ENCODE results near the gene DENND11.
"Not testable (repeated sequence)": the region's sequence is repeated elsewhere in the genome, so short reads cannot be mapped to it uniquely, and the experiment has no call there.

The DENND11 gene

GRCh38 chr7:141708351-141708750 is 6.4 kb upstream of the DENND11 start, which contains the start of gene WEE2:
TSS of gene WEE2 (plus strand) at chr7:141708353. CDS start at chr7:141708759, 406 bp downstream.
- in situ Hi-C loops (cut with MboI; ENCODE audit: low sequenced_read_pairs), result no loop called here

- in situ Hi-C loops (cut with MboI; ENCODE audit: low sequenced_read_pairs), result no loop called here
Observed at GRCh38 chr7:141706239-141707064, 4.5 kb upstream of the DENND11 start.

- in situ Hi-C loops (cut with MboI; ENCODE audit: low sequenced_read_pairs), result no loop called here
Observed at GRCh38 chr7:141704741-141705140, 2.8 kb upstream of the DENND11 start.

- in situ Hi-C loops (cut with MboI; ENCODE audit: low sequenced_read_pairs), result no loop called here
Observed at GRCh38 chr7:141704112-141704511, 2.1 kb upstream of the DENND11 start.

GRCh38 chr7:141702892-141703291 is 926 bp upstream of the DENND11 start:
- in situ Hi-C loops (cut with MboI; ENCODE audit: low sequenced_read_pairs), result no loop called here

GRCh38 chr7:141701489-141702046 is 398 bp downstream of the DENND11 start:
- in situ Hi-C loops (cut with MboI; ENCODE audit: low sequenced_read_pairs), result no loop called here

GRCh38 chr7:141700848-141701371 is 1.1 kb downstream of the DENND11 start:
- in situ Hi-C loops (cut with MboI; ENCODE audit: low sequenced_read_pairs), result no loop called here

GRCh38 chr7:141700296-141700847 is 1.6 kb downstream of the DENND11 start:
- in situ Hi-C loops (cut with MboI; ENCODE audit: low sequenced_read_pairs), result no loop called here

- in situ Hi-C loops (cut with MboI; ENCODE audit: low sequenced_read_pairs), result no loop called here
Observed at GRCh38 chr7:141699860-141700259, 2.1 kb downstream of the DENND11 start.

GRCh38 chr7:141698247-141699015 is 3.5 kb downstream of the DENND11 start:
- in situ Hi-C loops (cut with MboI; ENCODE audit: low sequenced_read_pairs), result no loop called here

- in situ Hi-C loops (cut with MboI; ENCODE audit: low sequenced_read_pairs), result no loop called here
Observed at GRCh38 chr7:141697211-141697871, 4.6 kb downstream of the DENND11 start.

- in situ Hi-C loops (cut with MboI; ENCODE audit: low sequenced_read_pairs), result no loop called here
Observed at GRCh38 chr7:141696348-141696747, 5.6 kb downstream of the DENND11 start.

- in situ Hi-C loops (cut with MboI; ENCODE audit: low sequenced_read_pairs), result no loop called here
Observed at GRCh38 chr7:141695803-141696289, 6.1 kb downstream of the DENND11 start.

- in situ Hi-C loops (cut with MboI; ENCODE audit: low sequenced_read_pairs), result no loop called here
Observed at GRCh38 chr7:141693082-141693481, 8.9 kb downstream of the DENND11 start.

- in situ Hi-C loops (cut with MboI; ENCODE audit: low sequenced_read_pairs), result no loop called here
Observed at GRCh38 chr7:141691961-141692360, 10.0 kb downstream of the DENND11 start.

- in situ Hi-C loops (cut with MboI; ENCODE audit: low sequenced_read_pairs), result no loop called here
Observed at GRCh38 chr7:141691540-141691939, 10.4 kb downstream of the DENND11 start.

GRCh38 chr7:141689072-141689825 is 12.7 kb downstream of the DENND11 start:
- in situ Hi-C loops (cut with MboI; ENCODE audit: low sequenced_read_pairs), result not testable (repeated sequence)

- in situ Hi-C loops (cut with MboI; ENCODE audit: low sequenced_read_pairs), result no loop called here
Observed at GRCh38 chr7:141688043-141688442, 13.9 kb downstream of the DENND11 start.

- in situ Hi-C loops (cut with MboI; ENCODE audit: low sequenced_read_pairs), result no loop called here
Observed at GRCh38 chr7:141686670-141687069, 15.3 kb downstream of the DENND11 start.

- in situ Hi-C loops (cut with MboI; ENCODE audit: low sequenced_read_pairs), result no loop called here
Observed at GRCh38 chr7:141686074-141686473, 15.9 kb downstream of the DENND11 start.

Measured in HL-60/S4 treated with retinoic acid at 250 ng/mL for 4 days and 3 days (cell line).